Endothelial cell of umbilical vein (primary cell): ENCODE measurements around the gene KIAA0232. TPM values are rescaled to one million over a fixed set of nuclear protein-coding genes. Genes with fewer than 3 reads are reported as not detected.
"Not testable (repeated sequence)": the region's sequence is repeated elsewhere in the genome, so short reads cannot be mapped to it uniquely, and the experiment has no call there.

Experiments used
- BruUV-seq: library from RNA; stranded (reverse); fragments of 400-500 nt; replicated peaks from 2 replicates; lab custom pipeline; 2021; lab: Mats Ljungman, UMichigan
- CTCF ChIA-PET: fragments of 300-600, 350-600 bp; sonication (Branson Sonifier 250); formaldehyde crosslinking; loops from one replicate; lab custom pipeline; 2021; ENCODE audit warnings: antibody characterized with exemption, inconsistent platforms; lab: Charles Lee
- POLR2A ChIA-PET: fragments of 300-600, 350-600 bp; sonication (Branson Sonifier 250); formaldehyde crosslinking; loops from one replicate; lab custom pipeline; 2021; ENCODE audit warnings: antibody characterized with exemption, inconsistent platforms; lab: Charles Lee
- DNase-seq: peaks from one replicate; pipeline ENCODE4 v3.0.0-alpha.2; 2011; ENCODE audit warnings: low read depth, low spot score
- FAIRE-seq: peaks from 2 replicates; lab custom pipeline; 2011; peaks lifted over from hg19 to GRCh38; lab: Jason Lieb, UNC
- H2AFZ ChIP-seq: 2 replicates; pipeline ENCODE4 v1.6.0; 2012; ENCODE audit warnings: low read depth, low read length, control low read depth, inconsistent platforms
- H3K27ac ChIP-seq: 2 replicates; pipeline ENCODE4 v1.5.1; 2011; ENCODE audit warnings: low read depth, mild to moderate bottlenecking, control low read depth, low read length, moderate library complexity; ENCODE audit not compliant: insufficient read depth
- H3K27me3 ChIP-seq, 2 experiments: 2 replicates each; pipeline versions ENCODE4 v1.6.0 to v1.6.1; 2011; ENCODE audit warnings: low read length in 2 of 2, mixed read lengths in 1 of 2; ENCODE audit not compliant: control insufficient read depth in 2 of 2, insufficient read depth in 2 of 2
- H3K36me3 ChIP-seq, 2 experiments: 2 replicates in 1 of 2; 3 replicates in 1 of 2; pipeline ENCODE4 v1.5.1; 2011; ENCODE audit warnings: low read length in 2 of 2, mild to moderate bottlenecking in 1 of 2, moderate library complexity in 1 of 2; ENCODE audit not compliant: control insufficient read depth in 2 of 2, insufficient read depth in 2 of 2; ENCODE audit errors: extremely low read depth in 1 of 2
- H3K4me1 ChIP-seq: 3 replicates; pipeline ENCODE4 v1.5.1; 2011; ENCODE audit warnings: mild to moderate bottlenecking, low read length; ENCODE audit not compliant: control insufficient read depth, insufficient read depth; ENCODE audit errors: extremely low read depth
- H3K4me2 ChIP-seq: 2 replicates; pipeline ENCODE4 v1.6.1; 2011; ENCODE audit warnings: low read length, control low read depth, mixed read lengths; ENCODE audit not compliant: insufficient read depth
- H3K4me3 ChIP-seq, 3 experiments: fragments of 200-600 bp in 1 of 3; sonication (generic), shearing (Covaris generic) in 1 of 3; replicated peaks in 1 of 3; 2 replicates each; pipeline ENCODE4 v1.5.1; 2011 to 2016; ENCODE audit warnings: control low read depth in 3 of 3, low read length in 3 of 3, mild to moderate bottlenecking in 2 of 3, inconsistent platforms in 1 of 3, low read depth in 1 of 3, moderate library complexity in 1 of 3; ENCODE audit not compliant: insufficient read depth in 1 of 3
- H3K79me2 ChIP-seq: 2 replicates; pipeline ENCODE4 v1.6.0; 2012; ENCODE audit warnings: low read length, inconsistent platforms; ENCODE audit not compliant: control insufficient read depth, insufficient read depth
- H3K9ac ChIP-seq: replicated peaks from 2 replicates; pipeline ENCODE3; 2011; ENCODE audit warnings: low read length, control low read depth; ENCODE audit not compliant: insufficient read depth; ENCODE audit errors: extremely low read depth
- H3K9me1 ChIP-seq: replicated peaks from 3 replicates; pipeline ENCODE4 v1.6.0; 2011; ENCODE audit warnings: mild to moderate bottlenecking, low read length; ENCODE audit not compliant: control insufficient read depth, insufficient read depth; ENCODE audit errors: extremely low read depth
- H3K9me3 ChIP-seq: replicated peaks from 2 replicates; pipeline ENCODE4 v1.5.1; 2012; ENCODE audit warnings: low read length, inconsistent platforms; ENCODE audit not compliant: control insufficient read depth, insufficient read depth
- H4K20me1 ChIP-seq: replicated peaks from 2 replicates; pipeline ENCODE3; 2011; ENCODE audit warnings: mild to moderate bottlenecking, low read length; ENCODE audit not compliant: control insufficient read depth, insufficient read depth; ENCODE audit errors: extremely low read depth
- EZH2 ChIP-seq: IDR thresholded peaks from 2 replicates; pipeline ENCODE4 v1.6.1; 2012; ENCODE audit warnings: borderline replicate concordance, low read depth, mild to moderate bottlenecking, moderate library complexity, low read length, inconsistent platforms; ENCODE audit not compliant: severe bottlenecking
- FOS ChIP-seq: IDR thresholded peaks from 2 replicates; pipeline ENCODE4 v1.6.1; 2011; ENCODE audit warnings: mild to moderate bottlenecking, low read length, moderate library complexity, borderline replicate concordance; ENCODE audit not compliant: insufficient read depth
- GATA2 ChIP-seq: IDR thresholded peaks from 2 replicates; pipeline ENCODE4 v1.7.0; 2011; ENCODE audit warnings: low read depth, mild to moderate bottlenecking, moderate library complexity, mixed read lengths, low read length; ENCODE audit not compliant: insufficient read length, insufficient read depth
- JUN ChIP-seq: IDR thresholded peaks from 2 replicates; pipeline ENCODE4 v1.6.1; 2011; ENCODE audit warnings: borderline replicate concordance, low read depth; ENCODE audit not compliant: insufficient read length, insufficient read depth
- MYC ChIP-seq: IDR thresholded peaks from one replicate; pipeline ENCODE4 v1.6.1; 2011; ENCODE audit warnings: mild to moderate bottlenecking, low read depth, low read length
- POLR2A ChIP-seq: IDR thresholded peaks from 2 replicates; pipeline ENCODE4 v1.6.1; 2012; ENCODE audit warnings: low read depth, mild to moderate bottlenecking, control low read depth, low read length
- POLR2AphosphoS5 ChIP-seq: IDR thresholded peaks from 2 replicates; pipeline ENCODE4 v1.6.1; 2012; ENCODE audit warnings: low read depth, mild to moderate bottlenecking, control low read depth, low read length, moderate library complexity; ENCODE audit not compliant: insufficient read depth
- dilution Hi-C: fragments of 300-500 bp; cut with MboI; formaldehyde crosslinking; loops from one replicate; pipeline ENCODE4 v1.15.0; 2019; ENCODE audit warnings: low sequenced_read_pairs; ENCODE audit not compliant: extremely low pct_ligation_motif_present
- intact Hi-C: fragments of 100-400 bp; cut with micrococcal nuclease; formaldehyde crosslinking; loops from one replicate; pipeline ENCODE4 v1.10.0; 2022
- polyA plus RNA-seq, 4 experiments: library from polyadenylated mRNA; depleted of rRNA in 3 of 4; stranded (reverse) in 3 of 4; unstranded in 1 of 4; fragments of >200 nt; gene quantifications; 2 replicates each; pipeline versions ENCODE4 v1.2.1 to v1.2.3, GENCODE V29; 2011 to 2012; ENCODE audit warnings: missing spikeins in 1 of 4
- total RNA-seq: library from RNA; stranded (reverse); gene quantifications from 2 replicates; pipeline ENCODE4 v1.2.3, GENCODE V29; 2021
- TF ChIP-seq, protein P1 (sequence below): IDR thresholded peaks from 2 replicates; pipeline ENCODE4 v1.6.1; 2011; ENCODE audit not compliant: insufficient read depth, insufficient read length

KIAA0232 gene
- total and polyA plus RNA-seq, 2 donors (not counting 3 experiments of a cell fraction or from before 2014, with no cell fraction given), result 5.3 to 18.4 TPM

DNA sequence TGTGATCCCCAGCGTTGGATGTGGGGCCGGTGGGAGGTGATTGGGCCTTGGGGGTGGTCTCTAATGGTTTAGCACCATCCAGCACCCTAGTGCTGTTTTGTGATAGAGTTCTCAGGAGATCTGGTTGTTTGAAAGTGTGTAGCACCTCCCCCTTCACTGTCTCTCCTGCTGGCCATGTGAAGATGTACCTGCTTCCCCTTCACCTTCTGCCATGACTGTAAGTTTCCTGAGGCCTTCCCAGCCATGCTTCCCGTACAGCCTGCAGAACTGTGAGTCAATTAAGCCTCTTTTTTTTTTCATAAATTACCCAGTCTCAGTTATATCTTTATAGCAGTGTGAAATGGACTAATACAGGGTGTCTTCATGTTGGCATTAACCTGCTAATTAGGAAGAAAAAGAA is 107.8 kb downstream of the KIAA0232 start:
- ChIA-PET CTCF (no interaction called here), POLR2A (no interaction called here)
- Histone ChIP-seq H3K9me1 (no peaks in the 10 kb centered on the region), H3K4me3 (no peak overlapping the region), H3K36me3 (no peaks in the 10 kb centered on the region), H3K4me1 (no peaks in the 10 kb centered on the region), H3K9ac (no peak overlapping the region), H3K27ac (no peak overlapping the region), H3K4me2 (no peak overlapping the region), H3K79me2 (no peaks in the 10 kb centered on the region), H4K20me1 (no peaks in the 10 kb centered on the region), H2AFZ (no peak overlapping the region), H3K9me3 (no peaks in the 10 kb centered on the region), H3K27me3 (no peaks in the 10 kb centered on the region)
- BruUV-seq, result no TSS peak
- DNase-seq, result no peak
- intact Hi-C loops (no loop called here), dilution Hi-C loops (no loop called here)
- FAIRE-seq, result no peak
- no peak for TF ChIP-seq EZH2
- no peak for TF ChIP-seq MYC
- no peak for TF ChIP-seq FOS
- TF ChIP-seq, protein P1, sequence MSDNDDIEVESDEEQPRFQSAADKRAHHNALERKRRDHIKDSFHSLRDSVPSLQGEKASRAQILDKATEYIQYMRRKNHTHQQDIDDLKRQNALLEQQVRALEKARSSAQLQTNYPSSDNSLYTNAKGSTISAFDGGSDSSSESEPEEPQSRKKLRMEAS, result no peak
- no peak for TF ChIP-seq GATA2
- no peak for TF ChIP-seq JUN
- no peak for TF ChIP-seq POLR2AphosphoS5
- TF ChIP-seq POLR2A, result no peak

DNA sequence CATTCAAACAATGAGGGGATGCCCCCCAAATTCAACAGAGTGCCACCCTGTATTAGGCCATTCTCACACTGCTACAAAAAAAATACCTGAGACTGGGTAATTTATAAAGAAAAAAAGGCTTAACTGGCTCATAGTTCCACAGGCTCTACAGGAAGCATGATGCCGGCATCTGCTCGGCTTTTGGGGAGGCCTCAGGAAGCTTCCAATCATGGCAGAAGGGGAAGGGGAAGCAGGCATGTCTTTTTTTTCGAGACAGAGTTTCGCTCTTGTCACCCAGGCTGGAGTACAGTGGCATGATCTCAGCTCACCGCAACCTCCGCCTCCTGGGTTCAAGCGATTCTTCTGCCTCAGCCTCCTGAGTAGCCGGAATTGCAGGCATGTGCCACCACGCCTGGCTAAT is 108.4 kb downstream of the KIAA0232 start:
- H3K27me3 ChIP-seq, H2AFZ ChIP-seq, H3K36me3 ChIP-seq, H3K79me2 ChIP-seq, H3K9me3 ChIP-seq, intact Hi-C loops, H3K4me1 ChIP-seq, dilution Hi-C loops, BruUV-seq, DNase-seq, FAIRE-seq, POLR2A ChIA-PET, H3K4me3 ChIP-seq, H3K9me1 ChIP-seq, H4K20me1 ChIP-seq, H3K4me2 ChIP-seq, H3K9ac ChIP-seq, H3K27ac ChIP-seq: not testable (repeated sequence)
- CTCF ChIA-PET, result interaction anchor here (1.2 to 2.0 kb wide), 3 partner anchors 13 to 177 kb away, joined by 3 to 5 read pairs (median 3); partner anchors contain the start of gene GRPEL1
